ENCODE results near the gene RINL. TPM values are rescaled to one million over a fixed set of nuclear protein-coding genes. Genes with fewer than 3 reads are reported as not detected.
"Not testable (repeated sequence)": the region's sequence is repeated elsewhere in the genome, so short reads cannot be mapped to it uniquely, and the experiment has no call there.

RINL gene
- total RNA-seq, 1 donor, result 2.5 TPM

DNA sequence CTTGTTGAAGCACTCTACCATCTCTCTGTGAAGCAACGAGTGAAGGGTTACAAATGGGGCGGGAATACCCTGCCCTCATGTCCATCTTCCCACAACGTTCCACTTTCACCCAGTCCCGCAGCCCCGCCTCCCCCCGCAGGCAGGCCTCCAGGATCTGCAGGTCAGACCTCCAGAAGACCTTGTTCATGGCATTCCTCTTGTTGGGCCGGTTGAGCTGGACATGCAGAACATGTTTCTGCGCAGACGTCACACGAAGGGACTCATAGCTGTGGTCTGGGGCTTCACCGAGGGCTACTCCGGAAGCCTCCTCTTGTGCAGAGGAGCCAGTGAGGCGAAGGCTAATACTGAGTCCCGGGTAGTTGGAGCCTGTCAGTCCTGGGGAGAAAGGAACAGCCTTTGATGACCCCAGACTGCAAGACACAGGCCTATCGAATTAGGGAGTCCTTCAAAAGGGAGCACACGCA lies 46.9 kb downstream of the RINL start:
- Histone ChIP-seq H3K4me1 (ENCODE audit: insufficient read depth, low read length) (peaks cover 35% of the 10 kb centered on the region), H3K79me2 (ENCODE audit: insufficient read depth, low read length) (no peaks in the 10 kb centered on the region), H3K27ac (ENCODE audit: low read depth, low read length) (peak overlapping the region; percentile 88), H3K36me3 (ENCODE audit: insufficient read depth, low read length) (peaks cover 9% of the 10 kb centered on the region), H3K9me3 (ENCODE audit: low read depth, low read length) (no peaks in the 10 kb centered on the region), H4K20me1 (ENCODE audit: insufficient read depth, low read length) (peaks cover 8% of the 10 kb centered on the region), H3K4me3 (ENCODE audit: insufficient read depth, low read length) (peak overlapping the region; percentile 72), H2AFZ (ENCODE audit: low read length) (peak overlapping the region; percentile 61), H3K27me3 (ENCODE audit: insufficient read depth, low read length) (no peaks in the 10 kb centered on the region), H3K4me2 (ENCODE audit: insufficient read depth, low read length) (peak overlapping the region; percentile 74)
- TF ChIP-seq, protein P1, sequence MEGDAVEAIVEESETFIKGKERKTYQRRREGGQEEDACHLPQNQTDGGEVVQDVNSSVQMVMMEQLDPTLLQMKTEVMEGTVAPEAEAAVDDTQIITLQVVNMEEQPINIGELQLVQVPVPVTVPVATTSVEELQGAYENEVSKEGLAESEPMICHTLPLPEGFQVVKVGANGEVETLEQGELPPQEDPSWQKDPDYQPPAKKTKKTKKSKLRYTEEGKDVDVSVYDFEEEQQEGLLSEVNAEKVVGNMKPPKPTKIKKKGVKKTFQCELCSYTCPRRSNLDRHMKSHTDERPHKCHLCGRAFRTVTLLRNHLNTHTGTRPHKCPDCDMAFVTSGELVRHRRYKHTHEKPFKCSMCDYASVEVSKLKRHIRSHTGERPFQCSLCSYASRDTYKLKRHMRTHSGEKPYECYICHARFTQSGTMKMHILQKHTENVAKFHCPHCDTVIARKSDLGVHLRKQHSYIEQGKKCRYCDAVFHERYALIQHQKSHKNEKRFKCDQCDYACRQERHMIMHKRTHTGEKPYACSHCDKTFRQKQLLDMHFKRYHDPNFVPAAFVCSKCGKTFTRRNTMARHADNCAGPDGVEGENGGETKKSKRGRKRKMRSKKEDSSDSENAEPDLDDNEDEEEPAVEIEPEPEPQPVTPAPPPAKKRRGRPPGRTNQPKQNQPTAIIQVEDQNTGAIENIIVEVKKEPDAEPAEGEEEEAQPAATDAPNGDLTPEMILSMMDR (IDR thresholded peaks at IDR 0.05; ENCODE audit: extremely low read depth, low read depth, low read length), result no peak
- DNase-seq (ENCODE audit: insufficient read length, low spot score, missing footprints), result peak; percentile 97

DNA sequence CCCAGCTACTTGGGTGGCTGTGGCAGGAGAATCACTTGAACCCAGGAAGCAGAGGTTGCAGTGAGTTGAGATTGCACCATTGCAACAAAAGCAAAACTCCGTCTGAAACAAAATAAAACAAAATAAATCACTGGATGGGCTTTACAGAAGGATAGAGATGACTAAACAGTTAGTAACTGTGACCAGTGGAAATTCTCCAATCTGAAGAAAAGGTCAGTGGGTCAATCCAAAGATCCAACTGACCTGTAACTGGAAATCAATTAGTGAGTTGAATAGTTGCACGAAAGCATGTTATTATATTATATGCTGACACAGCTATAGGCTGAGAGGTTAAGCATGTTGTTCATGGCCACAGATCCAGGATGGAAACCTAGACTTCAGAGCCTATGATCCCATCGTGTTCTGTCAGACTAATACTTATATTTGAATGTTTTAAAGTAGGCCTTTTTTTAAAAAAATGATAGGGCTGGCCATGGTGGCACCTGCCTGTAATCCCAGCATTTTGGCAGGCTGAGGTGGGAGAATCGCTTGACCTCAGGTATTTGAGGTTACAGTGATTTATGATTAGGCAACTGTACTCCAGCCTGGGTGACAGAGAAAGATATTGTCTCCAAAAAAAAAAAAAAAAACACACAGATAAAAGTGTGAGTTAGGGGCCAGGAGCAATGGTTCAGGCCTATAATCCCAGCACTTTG lies 47.9 kb downstream of the RINL start:
- no peak for DNase-seq (ENCODE audit: insufficient read length, low spot score, missing footprints)
- TF ChIP-seq, protein P1 (IDR thresholded peaks at IDR 0.05; ENCODE audit: extremely low read depth, low read depth, low read length), result no peak
- Histone ChIP-seq H3K79me2 (ENCODE audit: insufficient read depth, low read length) (no peaks in the 10 kb centered on the region), H3K4me3 (ENCODE audit: insufficient read depth, low read length) (no peak overlapping the region), H3K4me1 (ENCODE audit: insufficient read depth, low read length) (peaks cover 25% of the 10 kb centered on the region), H3K36me3 (ENCODE audit: insufficient read depth, low read length) (peaks cover 4% of the 10 kb centered on the region), H2AFZ (ENCODE audit: low read length) (no peak overlapping the region), H3K9me3 (ENCODE audit: low read depth, low read length) (no peaks in the 10 kb centered on the region), H4K20me1 (ENCODE audit: insufficient read depth, low read length) (no peaks in the 10 kb centered on the region), H3K27ac (ENCODE audit: low read depth, low read length) (peak overlapping the region; percentile 88), H3K4me2 (ENCODE audit: insufficient read depth, low read length) (peak overlapping the region; percentile 74), H3K27me3 (ENCODE audit: insufficient read depth, low read length) (no peaks in the 10 kb centered on the region)

DNA sequence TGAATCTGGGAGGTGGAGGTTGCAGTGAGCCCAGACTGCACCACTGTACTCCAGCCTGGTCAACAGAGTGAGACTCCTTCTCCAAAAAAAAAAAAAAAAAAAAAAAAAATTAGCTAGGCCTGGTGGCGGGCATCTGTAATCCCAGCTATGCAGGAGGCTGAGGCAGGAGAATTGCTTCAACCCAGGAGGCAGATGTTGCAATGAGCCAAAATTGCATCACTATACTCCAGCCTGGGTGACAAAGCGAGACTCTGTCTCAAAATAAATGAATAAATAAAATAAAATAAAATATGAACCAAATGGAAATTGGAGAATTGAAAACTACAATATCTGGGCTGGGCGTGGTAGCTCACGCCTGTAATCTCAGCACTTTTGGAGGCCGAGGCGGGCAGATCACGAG lies 48.9 kb downstream of the RINL start:
- Histone ChIP-seq H3K4me1 (ENCODE audit: insufficient read depth, low read length) (peaks cover 25% of the 10 kb centered on the region), H3K27ac (ENCODE audit: low read depth, low read length) (peak overlapping the region; percentile 88), H3K4me2 (ENCODE audit: insufficient read depth, low read length) (peak overlapping the region; percentile 74)
- H3K4me3 ChIP-seq (ENCODE audit: insufficient read depth, low read length); DNase-seq (ENCODE audit: insufficient read length, low spot score, missing footprints); H4K20me1 ChIP-seq (ENCODE audit: insufficient read depth, low read length); H2AFZ ChIP-seq (ENCODE audit: low read length); H3K79me2 ChIP-seq (ENCODE audit: insufficient read depth, low read length); H3K27me3 ChIP-seq (ENCODE audit: insufficient read depth, low read length); H3K36me3 ChIP-seq (ENCODE audit: insufficient read depth, low read length); H3K9me3 ChIP-seq (ENCODE audit: low read depth, low read length): not testable (repeated sequence)

DNA sequence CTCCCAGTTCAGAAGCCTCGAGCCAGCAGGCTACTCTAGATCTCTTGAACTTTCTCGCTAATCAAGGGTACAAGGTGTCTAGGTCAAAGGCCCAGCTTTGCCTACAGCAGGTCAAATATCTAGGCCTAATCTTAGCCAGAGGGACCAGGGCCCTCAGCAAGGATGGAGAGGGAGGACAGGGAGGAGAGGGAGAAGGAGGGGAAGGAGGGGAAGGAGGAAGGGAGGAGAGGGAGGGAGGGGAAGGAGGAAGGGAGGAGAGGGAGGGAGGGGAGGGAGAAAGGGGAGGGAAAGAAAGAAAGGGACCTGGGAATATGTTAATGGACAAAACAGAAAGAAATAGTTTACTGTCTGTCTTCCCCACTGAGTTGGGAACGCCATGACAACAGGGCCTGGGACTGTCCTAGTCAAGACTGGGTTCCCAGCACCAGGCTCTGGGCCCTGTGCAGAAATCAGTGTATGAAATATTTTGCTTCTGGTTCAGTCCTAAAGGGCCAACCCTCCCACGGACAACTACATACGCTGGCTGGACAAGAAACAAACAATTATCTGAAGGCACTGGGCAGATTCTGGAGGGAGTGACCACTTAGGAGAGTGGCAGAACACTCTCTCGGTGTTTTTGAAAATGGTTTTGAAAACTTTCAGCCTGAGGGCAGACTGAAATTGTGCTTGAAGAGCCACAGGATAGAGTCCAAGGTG lies 51.1 kb downstream of the RINL start:
- TF ChIP-seq, protein P1 (IDR thresholded peaks at IDR 0.05; ENCODE audit: extremely low read depth, low read depth, low read length), result no peak
- no peak overlapping the region for H3K4me3 ChIP-seq (ENCODE audit: insufficient read depth, low read length)
- no peaks in the 10 kb centered on the region for H4K20me1 ChIP-seq (ENCODE audit: insufficient read depth, low read length)
- H3K4me1 ChIP-seq (ENCODE audit: insufficient read depth, low read length), result peaks cover 19% of the 10 kb centered on the region
- no peak overlapping the region for H2AFZ ChIP-seq (ENCODE audit: low read length)
- H3K79me2 ChIP-seq (ENCODE audit: insufficient read depth, low read length), result no peaks in the 10 kb centered on the region
- H3K27ac ChIP-seq (ENCODE audit: low read depth, low read length), result no peak overlapping the region
- no peak for DNase-seq (ENCODE audit: insufficient read length, low spot score, missing footprints)
- H3K36me3 ChIP-seq (ENCODE audit: insufficient read depth, low read length), result peaks cover 4% of the 10 kb centered on the region
- no peaks in the 10 kb centered on the region for H3K9me3 ChIP-seq (ENCODE audit: low read depth, low read length)
- H3K27me3 ChIP-seq (ENCODE audit: insufficient read depth, low read length), result no peaks in the 10 kb centered on the region
- no peak overlapping the region for H3K4me2 ChIP-seq (ENCODE audit: insufficient read depth, low read length)

DNA sequence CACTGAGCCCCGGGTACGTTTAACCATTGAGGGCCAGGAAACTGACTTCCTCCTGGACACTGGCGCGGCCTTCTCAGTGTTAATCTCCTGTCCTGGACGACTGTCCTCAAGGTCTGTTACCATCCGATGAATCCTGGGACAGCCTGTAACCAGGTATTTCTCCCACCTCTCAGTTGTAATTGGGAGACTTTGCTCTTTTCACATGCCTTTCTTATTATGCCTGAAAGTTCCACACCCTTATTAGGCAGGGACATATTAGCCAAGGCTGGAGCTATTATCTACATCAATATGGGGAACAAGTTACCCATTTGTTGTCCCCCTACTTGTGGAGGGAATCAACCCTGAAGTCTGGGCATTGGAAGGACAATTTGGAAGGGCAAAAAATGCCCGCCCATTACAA lies 52.1 kb downstream of the RINL start:
- H4K20me1 ChIP-seq (ENCODE audit: insufficient read depth, low read length); H3K27me3 ChIP-seq (ENCODE audit: insufficient read depth, low read length): not testable (repeated sequence)

DNA sequence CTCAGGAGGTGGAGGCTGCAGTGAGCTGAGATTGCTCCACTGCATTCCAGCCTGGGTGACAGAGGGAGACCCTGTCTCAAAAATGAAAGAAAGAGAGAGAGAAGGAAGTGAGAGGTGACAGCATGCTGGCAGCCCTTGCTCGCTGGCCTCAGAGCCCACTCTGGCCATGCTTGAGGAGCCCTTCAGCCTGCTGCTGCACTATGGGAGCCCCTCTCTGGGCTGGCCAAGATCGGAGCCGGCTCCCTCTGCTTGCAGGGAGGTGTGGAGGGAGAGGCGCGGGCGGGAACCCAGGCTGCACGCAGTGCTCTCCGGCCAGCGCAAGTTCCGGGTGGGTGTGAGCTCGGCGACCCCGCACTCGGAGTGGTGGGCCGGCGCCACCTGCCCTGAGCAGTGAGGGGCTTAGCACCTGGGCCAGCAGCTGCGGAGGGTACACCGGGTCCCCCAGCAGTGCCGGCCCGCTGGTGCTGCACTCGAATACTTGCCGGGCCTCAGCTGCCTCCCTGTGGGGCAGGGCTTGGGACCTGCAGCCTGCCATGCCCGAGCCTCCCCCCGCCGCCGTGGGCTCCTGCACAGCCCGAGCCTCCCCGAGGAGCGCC lies 56.7 kb downstream of the RINL start:
- H2AFZ ChIP-seq (ENCODE audit: low read length); H4K20me1 ChIP-seq (ENCODE audit: insufficient read depth, low read length); DNase-seq (ENCODE audit: insufficient read length, low spot score, missing footprints); H3K27ac ChIP-seq (ENCODE audit: low read depth, low read length); H3K79me2 ChIP-seq (ENCODE audit: insufficient read depth, low read length); H3K4me3 ChIP-seq (ENCODE audit: insufficient read depth, low read length); H3K9me3 ChIP-seq (ENCODE audit: low read depth, low read length); H3K27me3 ChIP-seq (ENCODE audit: insufficient read depth, low read length); H3K36me3 ChIP-seq (ENCODE audit: insufficient read depth, low read length); H3K4me1 ChIP-seq (ENCODE audit: insufficient read depth, low read length); H3K4me2 ChIP-seq (ENCODE audit: insufficient read depth, low read length): not testable (repeated sequence)

More for the DNA sequence above, 52.1 kb downstream of the RINL start:
- H3K79me2 ChIP-seq (ENCODE audit: insufficient read depth, low read length); H3K4me2 ChIP-seq (ENCODE audit: insufficient read depth, low read length); H3K9me3 ChIP-seq (ENCODE audit: low read depth, low read length); H3K27ac ChIP-seq (ENCODE audit: low read depth, low read length); H3K4me3 ChIP-seq (ENCODE audit: insufficient read depth, low read length); DNase-seq (ENCODE audit: insufficient read length, low spot score, missing footprints); H2AFZ ChIP-seq (ENCODE audit: low read length); H3K36me3 ChIP-seq (ENCODE audit: insufficient read depth, low read length): not testable (repeated sequence)
- peaks cover 16% of the 10 kb centered on the region for H3K4me1 ChIP-seq (ENCODE audit: insufficient read depth, low read length)
